WTC11 (cell line): ENCODE results near the gene KAZN. TPM values are rescaled to one million over a fixed set of nuclear protein-coding genes. Genes with fewer than 3 reads are reported as not detected.

Experiments
- ATAC-seq: fragments of 200-7000 bp; cut with Tn5 transposase; 2 replicates; pipeline ENCODE4 v1.10.0; 2021; ENCODE audit warnings: mild to moderate bottlenecking, moderate library complexity
- CTCF ChIA-PET: fragments of 300-600 bp; sonication (Branson Sonifier 250); formaldehyde crosslinking; loops from one replicate; lab custom pipeline; 2021; ENCODE audit warnings: antibody characterized with exemption; lab: Charles Lee
- POLR2A ChIA-PET: fragments of 350-600 bp; sonication (Branson Sonifier 250); formaldehyde crosslinking; loops from one replicate; lab custom pipeline; 2021; ENCODE audit warnings: antibody characterized with exemption; lab: Charles Lee
- DNase-seq: peaks from one replicate; pipeline ENCODE4 v3.0.0; 2021; ENCODE audit warnings: low spot score
- H3K27ac Mint-ChIP-seq: 2 replicates; pipeline ENCODE4 v1.8.0; 2021; ENCODE audit warnings: mixed read lengths
- H3K27me3 Mint-ChIP-seq: 2 replicates; pipeline ENCODE4 v1.8.0; 2021; ENCODE audit warnings: low read depth, mild to moderate bottlenecking, moderate library complexity, mixed read lengths
- H3K36me3 Mint-ChIP-seq: 2 replicates; pipeline ENCODE4 v1.8.0; 2021; ENCODE audit warnings: mixed read lengths
- H3K4me1 Mint-ChIP-seq: 2 replicates; pipeline ENCODE4 v1.8.0; 2022; ENCODE audit warnings: mixed read lengths
- H3K4me3 Mint-ChIP-seq: 2 replicates; pipeline ENCODE4 v1.8.0; 2021; ENCODE audit warnings: mild to moderate bottlenecking, moderate library complexity, mixed read lengths
- H3K9me3 Mint-ChIP-seq: 2 replicates; pipeline ENCODE4 v1.8.0; 2021; ENCODE audit warnings: mixed read lengths
- AFF4 ChIP-seq: sonication (generic); formaldehyde crosslinking; IDR thresholded peaks from 2 replicates; pipeline ENCODE4 v1.8.1; 2023; ENCODE audit warnings: mild to moderate bottlenecking, missing genetic modification reagents, borderline replicate concordance
- E2F4 ChIP-seq: sonication (generic); formaldehyde crosslinking; IDR thresholded peaks from 2 replicates; pipeline ENCODE4 v1.8.1; 2022; ENCODE audit warnings: low read depth, mild to moderate bottlenecking, moderate library complexity, missing genetic modification reagents, borderline replicate concordance
- EMX1 ChIP-seq: fragments of 250-450 bp; sonication (Bioruptor Pico); IDR thresholded peaks from 2 replicates; pipeline ENCODE4 v1.8.0; 2021; ENCODE audit warnings: mild to moderate bottlenecking
- FOXJ3 ChIP-seq: sonication (generic); formaldehyde crosslinking; IDR thresholded peaks from 2 replicates; pipeline ENCODE4 v1.9.0; 2021; ENCODE audit warnings: missing genetic modification reagents, mild to moderate bottlenecking, borderline replicate concordance
- MAX ChIP-seq: sonication (generic); formaldehyde crosslinking; IDR thresholded peaks from 2 replicates; pipeline ENCODE4 v1.8.0; 2022; ENCODE audit warnings: mild to moderate bottlenecking, missing genetic modification reagents
- MXD4 ChIP-seq: fragments of 250-450 bp; sonication (Bioruptor Pico); IDR thresholded peaks from 2 replicates; pipeline ENCODE4 v1.8.0; 2021; ENCODE audit warnings: mild to moderate bottlenecking, moderate library complexity, borderline replicate concordance
- MYBL2 ChIP-seq: sonication (generic); formaldehyde crosslinking; IDR thresholded peaks from 2 replicates; pipeline ENCODE4 v1.8.1; 2023; ENCODE audit warnings: mild to moderate bottlenecking, moderate library complexity, missing genetic modification reagents
- NFE2L1 ChIP-seq: sonication (generic); formaldehyde crosslinking; IDR thresholded peaks from 2 replicates; pipeline ENCODE4 v1.8.1; 2023; ENCODE audit warnings: missing genetic modification reagents
- NR1H2 ChIP-seq: sonication (generic); formaldehyde crosslinking; IDR thresholded peaks from 2 replicates; pipeline ENCODE4 v1.9.0; 2021; ENCODE audit warnings: mild to moderate bottlenecking, moderate library complexity, missing genetic modification reagents
- NR3C1 ChIP-seq: sonication (generic); formaldehyde crosslinking; conservative IDR thresholded peaks from 2 replicates; pipeline ENCODE4 v1.8.1; 2023; ENCODE audit warnings: low read depth, mild to moderate bottlenecking, missing genetic modification reagents
- ZBTB21 ChIP-seq: sonication (generic); formaldehyde crosslinking; IDR thresholded peaks from 2 replicates; pipeline ENCODE4 v1.8.1; 2023; ENCODE audit warnings: mild to moderate bottlenecking, missing genetic modification reagents, borderline replicate concordance
- ZMAT4 ChIP-seq: fragments of 250-450 bp; sonication (Bioruptor Pico); IDR thresholded peaks from 2 replicates; pipeline ENCODE4 v1.9.0; 2021; ENCODE audit warnings: mild to moderate bottlenecking
- ZNF138 ChIP-seq: sonication (generic); formaldehyde crosslinking; conservative IDR thresholded peaks from 2 replicates; pipeline ENCODE4 v1.8.1; 2022; ENCODE audit warnings: mild to moderate bottlenecking, moderate library complexity, missing genetic modification reagents
- ZNF232 ChIP-seq: sonication (generic); formaldehyde crosslinking; IDR thresholded peaks from 2 replicates; pipeline ENCODE4 v1.8.0; 2022; ENCODE audit warnings: mild to moderate bottlenecking, missing genetic modification reagents
- ZNF425 ChIP-seq: fragments of 250-450 bp; sonication (Bioruptor Pico); conservative IDR thresholded peaks from 2 replicates; pipeline ENCODE4 v1.9.0; 2021; ENCODE audit warnings: mild to moderate bottlenecking
- total RNA-seq: library from RNA; stranded (reverse); gene quantifications from 3 replicates; pipeline ENCODE4 v1.2.3, GENCODE V29; 2021

The KAZN gene
- total RNA-seq, 1 experiment from 2014 or later, result 19.9 TPM

GRCh38 chr1:14774988-14775387 is 176.5 kb downstream of the KAZN start (continued):
- no peak for TF ChIP-seq ZNF425

- POLR2A ChIA-PET, result no interaction called here
- Mint-ChIP-seq H3K27ac (no peak overlapping the region), H3K27me3 (no peaks in the 10 kb centered on the region), H3K4me1 (peaks cover 31% of the 10 kb centered on the region), H3K9me3 (no peaks in the 10 kb centered on the region), H3K4me3 (no peak overlapping the region), H3K36me3 (no peaks in the 10 kb centered on the region)
- ATAC-seq (no peak), DNase-seq (no peak)
- no peak for TF ChIP-seq EMX1 (CRISPR knock-in tag)
- TF ChIP-seq ZNF232 (CRISPR knock-in tag), result no peak
- no peak for TF ChIP-seq NR1H2 (CRISPR knock-in tag)
- no peak for TF ChIP-seq NFE2L1 (CRISPR knock-in tag)
- no peak for TF ChIP-seq E2F4
- TF ChIP-seq MXD4, result no peak
- no peak for TF ChIP-seq ZNF138 (CRISPR knock-in tag)
- no peak for TF ChIP-seq NR3C1 (CRISPR knock-in tag)
- TF ChIP-seq MYBL2 (CRISPR knock-in tag), result no peak
- TF ChIP-seq AFF4, result no peak
- no peak for TF ChIP-seq ZBTB21 (CRISPR knock-in tag)
- TF ChIP-seq MAX, result no peak
- no peak for TF ChIP-seq FOXJ3 (CRISPR knock-in tag)
- TF ChIP-seq ZMAT4, result no peak
- CTCF ChIA-PET, result interaction anchor here (4.1 kb wide), 1 partner anchor 12 kb away, joined by 31 read pairs; no protein-coding TSS in a partner anchor
Measured at GRCh38 chr1:14775434-14775833, 176.9 kb downstream of the KAZN start.
